Gastrocnemius medialis (tissue), 4 donors: ENCODE data around the gene SP4. TPM values are rescaled to one million over a fixed set of nuclear protein-coding genes. Genes with fewer than 3 reads are reported as not detected.
A peak's percentile ranks its signal among the peaks of the same experiment; 100 is the strongest.

Experiments
- ATAC-seq, 2 donors: fragments of 150-250 bp; one replicate each; pipeline ENCODE4 v1.9.1; 2016
- DNase-seq, 2 donors: peaks; one replicate each; pipeline ENCODE4 v3.0.0-alpha.2; 2019
- H3K27ac ChIP-seq, 4 donors: fragments of 200-600 bp; sonication (generic); 1 replicate in 1 of 4; 2 replicates in 3 of 4; pipeline ENCODE4 v1.5.1; 2016 to 2018; ENCODE audit warnings: mild to moderate bottlenecking in 2 of 4, moderate library complexity in 1 of 4
- H3K27me3 ChIP-seq, 3 donors: fragments of 200-600 bp; sonication (generic) in 2 of 3; 1 replicate in 1 of 3; 2 replicates in 2 of 3; pipeline versions ENCODE4 v1.5.1 to v1.6.0; 2016 to 2019; ENCODE audit warnings: mild to moderate bottlenecking in 1 of 3, moderate library complexity in 1 of 3
- H3K36me3 ChIP-seq, 2 donors: fragments of 200-600 bp; sonication (generic) in 1 of 2; one replicate each; pipeline ENCODE4 v1.5.1; 2017 to 2018
- H3K4me1 ChIP-seq, 2 donors: fragments of 200-600 bp; sonication (generic) in 1 of 2; one replicate each; pipeline ENCODE4 v1.5.1; 2016 to 2017; ENCODE audit warnings: mild to moderate bottlenecking in 2 of 2
- H3K4me3 ChIP-seq, 4 donors: fragments of 200-600 bp; sonication (generic) in 3 of 4; 1 replicate in 1 of 4; 2 replicates in 3 of 4; pipeline ENCODE4 v1.5.1; 2016 to 2019; ENCODE audit warnings: mild to moderate bottlenecking in 2 of 4
- H3K9me3 ChIP-seq, 3 donors: fragments of 200-600 bp; sonication (generic) in 2 of 3; 1 replicate in 1 of 3; 2 replicates in 2 of 3; pipeline ENCODE4 v1.5.1; 2016 to 2019
- CTCF ChIP-seq, 5 experiments: fragments of 450-650 bp in 3 of 5; fragments of 200-600 bp in 2 of 5; sonication (generic) in 2 of 5; IDR thresholded peaks in 4 of 5; conservative IDR thresholded peaks in 1 of 5; 1 replicate in 4 of 5; 2 replicates in 1 of 5; pipeline ENCODE4 v1.5.1; 2016 to 2019; ENCODE audit warnings: antibody characterized with exemption in 5 of 5, mild to moderate bottlenecking in 3 of 5, moderate library complexity in 3 of 5
- POLR2A ChIP-seq, 2 donors: fragments of 450-650 bp; IDR thresholded peaks; one replicate each; pipeline ENCODE4 v1.6.1; 2017; ENCODE audit warnings: antibody characterized with exemption in 2 of 2, mild to moderate bottlenecking in 2 of 2, moderate library complexity in 2 of 2
- in situ Hi-C, 4 donors: fragments of 200-750 bp; cut with MboI; loops; one replicate each; pipeline versions ENCODE4 v1.15.0 to v1.8.0; 2017; ENCODE audit warnings: low sequenced_read_pairs in 4 of 4
- intact Hi-C: fragments of 100-400 bp; cut with DNase I; formaldehyde crosslinking; loops from one replicate; pipeline ENCODE4 v1.15.1; 2023; ENCODE audit warnings: low total_unique reads
- total RNA-seq, 4 donors: library from RNA; depleted of rRNA; stranded (reverse); fragments of >200 nt; gene quantifications; one replicate each; pipeline versions ENCODE4 v1.1.0 to v1.2.3, GENCODE V29; 2016

The SP4 gene
- total RNA-seq, 4 donors from 2014 or later: 8.0 to 13.9 (median 9.5) TPM

- in situ Hi-C loops: no loop called here
- intact Hi-C loops: no loop called here
- peaks cover 19 to 39% (median 29%) of the 10 kb centered on the region in 3 donors for H3K27me3 ChIP-seq
- ATAC-seq (no peak), DNase-seq (no peak)
- no peak overlapping the region for H3K27ac ChIP-seq
- H3K9me3 ChIP-seq: no peaks in the 10 kb centered on the region
- H3K4me3 ChIP-seq: peak overlapping the region in 1 of 4 donors; percentile 65
- peaks cover 0 to 9% of the 10 kb centered on the region in 2 donors for H3K4me1 ChIP-seq
- H3K36me3 ChIP-seq: no peaks in the 10 kb centered on the region
- TF ChIP-seq POLR2A (IDR thresholded peaks at IDR 0.05) (no peak), CTCF (IDR thresholded peaks at IDR 0.05 in 4 of 5, conservative IDR thresholded peaks at IDR 0.05 in 1 of 5) (no peak)
Measured at GRCh38 chr7:21544715-21545114, 116.8 kb downstream of the SP4 start.

- peaks cover 0 to 9% of the 10 kb centered on the region in 2 donors for H3K4me1 ChIP-seq
- H3K9me3 ChIP-seq: no peaks in the 10 kb centered on the region
- in situ Hi-C loops (no loop called here), intact Hi-C loops (no loop called here)
- no peaks in the 10 kb centered on the region for H3K36me3 ChIP-seq
- no peak overlapping the region for H3K4me3 ChIP-seq
- no peak for TF ChIP-seq CTCF (IDR thresholded peaks at IDR 0.05 in 4 of 5, conservative IDR thresholded peaks at IDR 0.05 in 1 of 5)
- no peak for TF ChIP-seq POLR2A (IDR thresholded peaks at IDR 0.05)
- DNase-seq (no peak), ATAC-seq (no peak)
- no peak overlapping the region for H3K27ac ChIP-seq
- H3K27me3 ChIP-seq: peaks cover 18 to 29% (median 26%) of the 10 kb centered on the region in 3 donors
Measured at GRCh38 chr7:21547501-21547900, 119.6 kb downstream of the SP4 start.

DNA sequence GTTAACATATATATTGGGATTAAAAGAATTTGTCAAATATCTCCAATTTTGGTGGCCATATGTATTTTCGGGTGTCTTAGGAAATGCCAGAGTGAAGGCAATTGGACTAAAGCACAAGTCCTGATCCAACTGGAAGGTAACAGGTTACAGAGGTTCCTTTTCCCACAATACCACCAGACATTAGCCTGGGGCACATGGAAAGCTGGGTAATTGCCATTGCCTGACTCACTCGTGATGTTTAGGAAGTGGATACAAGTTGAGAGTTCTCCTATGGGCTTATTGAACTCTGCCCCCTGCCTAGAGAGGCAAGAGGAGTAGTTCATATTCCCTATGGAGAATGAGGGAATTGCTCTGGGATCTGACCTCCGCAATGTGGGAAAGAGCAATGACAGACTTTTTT lies 120.6 kb downstream of the SP4 start:
- in situ Hi-C loops: no loop called here

DNA sequence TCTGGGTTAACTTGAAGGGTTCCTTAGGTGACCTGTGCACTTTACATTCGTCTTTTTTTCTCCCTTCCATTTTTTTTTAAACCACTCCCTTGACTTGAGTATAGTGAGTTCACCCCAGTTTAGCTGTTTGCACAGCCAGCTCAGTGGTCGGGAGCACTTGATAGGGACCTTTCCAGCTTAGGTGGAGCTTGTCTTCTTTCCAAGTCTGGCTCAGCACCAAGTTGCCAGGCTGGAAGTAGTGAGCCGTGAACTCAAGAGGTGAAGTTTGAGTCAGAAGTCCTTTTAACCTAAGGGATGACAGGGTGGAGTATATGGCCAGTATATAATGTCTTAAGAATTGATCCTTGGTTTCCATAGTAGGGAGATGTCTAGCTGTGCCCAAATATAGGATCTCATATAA lies 122.2 kb downstream of the SP4 start:
- H3K36me3 ChIP-seq: no peaks in the 10 kb centered on the region
- TF ChIP-seq POLR2A (IDR thresholded peaks at IDR 0.05) (no peak), CTCF (IDR thresholded peaks at IDR 0.05 in 4 of 5, conservative IDR thresholded peaks at IDR 0.05 in 1 of 5) (no peak)
- in situ Hi-C loops: no loop called here
- H3K27ac ChIP-seq: no peak overlapping the region
- H3K4me3 ChIP-seq: no peak overlapping the region
- peaks cover 0 to 7% (median 3%) of the 10 kb centered on the region in 3 donors for H3K27me3 ChIP-seq
- H3K4me1 ChIP-seq: no peaks in the 10 kb centered on the region
- no peaks in the 10 kb centered on the region for H3K9me3 ChIP-seq
- DNase-seq (no peak), ATAC-seq (no peak)
- intact Hi-C loops: no loop called here

More for the DNA sequence above, 120.6 kb downstream of the SP4 start:
- H3K27ac ChIP-seq: no peak overlapping the region
- DNase-seq: no peak
- peaks cover 0 to 4% of the 10 kb centered on the region in 2 donors for H3K4me1 ChIP-seq
- ATAC-seq: no peak
- H3K36me3 ChIP-seq: no peaks in the 10 kb centered on the region
- TF ChIP-seq CTCF (IDR thresholded peaks at IDR 0.05 in 4 of 5, conservative IDR thresholded peaks at IDR 0.05 in 1 of 5) (no peak), POLR2A (IDR thresholded peaks at IDR 0.05) (no peak)
- H3K9me3 ChIP-seq: no peaks in the 10 kb centered on the region
- intact Hi-C loops: no loop called here
- peaks cover 8 to 22% (median 17%) of the 10 kb centered on the region in 3 donors for H3K27me3 ChIP-seq
- H3K4me3 ChIP-seq: no peak overlapping the region
